HepG2 (cell line): Measurements from ENCODE around the gene TBXA2R.
A peak's percentile ranks its signal among the peaks of the same experiment; 100 is the strongest.

ENCODE experiments used
- CTCF ChIP-seq: sonication (generic); formaldehyde crosslinking; IDR thresholded peaks from 2 replicates; pipeline ENCODE4 v1.5.0; 2020; ENCODE audit warnings: mild to moderate bottlenecking, missing genetic modification reagents, moderate library complexity
- EZH2 ChIP-seq: conservative IDR thresholded peaks from 2 replicates; pipeline ENCODE4 v1.6.1; 2012; ENCODE audit warnings: mild to moderate bottlenecking, low read depth, low read length, moderate library complexity
- NFIC ChIP-seq: IDR thresholded peaks from 2 replicates; pipeline ENCODE4 v1.6.1; 2012; ENCODE audit warnings: mild to moderate bottlenecking, low read length, inconsistent platforms
- SAP130 ChIP-seq: IDR thresholded peaks from 2 replicates; pipeline ENCODE4 v1.6.1; 2016; ENCODE audit warnings: low read depth

GRCh38 chr19:3556978-3557460 is 49.7 kb downstream of the TBXA2R start:
- TF ChIP-seq NFIC: no peak
- TF ChIP-seq EZH2: no peak
- TF ChIP-seq SAP130 (CRISPR knock-in tag): no peak
- peak; percentile 35 for TF ChIP-seq CTCF (CRISPR knock-in tag)
